Measurements from ENCODE around the gene ARHGAP23.
A peak's percentile ranks its signal among the peaks of the same experiment; 100 is the strongest.
"Not testable (repeated sequence)": the region's sequence is repeated elsewhere in the genome, so short reads cannot be mapped to it uniquely, and the experiment has no call there.

The ARHGAP23 gene

GRCh38 chr17:38530856-38531255 lies 102.6 kb downstream of the ARHGAP23 start:
- not testable (repeated sequence) for DNase-seq (ENCODE audit: low read depth)

- DNase-seq (ENCODE audit: low read depth), result not testable (repeated sequence)
These were observed 103.5 kb downstream of the ARHGAP23 start for GRCh38 chr17:38531761-38532160.

- no peak for DNase-seq (ENCODE audit: low read depth)
These were observed 104.2 kb downstream of the ARHGAP23 start for GRCh38 chr17:38532451-38532850.

- DNase-seq (ENCODE audit: low read depth), result no peak
These were observed 105.0 kb downstream of the ARHGAP23 start for GRCh38 chr17:38533241-38533640.

GRCh38 chr17:38533866-38534497 lies 105.7 kb downstream of the ARHGAP23 start:
- DNase-seq (ENCODE audit: low read depth), result no peak

- DNase-seq (ENCODE audit: low read depth), result no peak
These were observed 106.2 kb downstream of the ARHGAP23 start for GRCh38 chr17:38534498-38534885.

- no peak for DNase-seq (ENCODE audit: low read depth)
These were observed 107.6 kb downstream of the ARHGAP23 start for GRCh38 chr17:38535886-38536285.

- DNase-seq (ENCODE audit: low read depth), result no peak
These were observed 108.4 kb downstream of the ARHGAP23 start for GRCh38 chr17:38536661-38537060.

DNA sequence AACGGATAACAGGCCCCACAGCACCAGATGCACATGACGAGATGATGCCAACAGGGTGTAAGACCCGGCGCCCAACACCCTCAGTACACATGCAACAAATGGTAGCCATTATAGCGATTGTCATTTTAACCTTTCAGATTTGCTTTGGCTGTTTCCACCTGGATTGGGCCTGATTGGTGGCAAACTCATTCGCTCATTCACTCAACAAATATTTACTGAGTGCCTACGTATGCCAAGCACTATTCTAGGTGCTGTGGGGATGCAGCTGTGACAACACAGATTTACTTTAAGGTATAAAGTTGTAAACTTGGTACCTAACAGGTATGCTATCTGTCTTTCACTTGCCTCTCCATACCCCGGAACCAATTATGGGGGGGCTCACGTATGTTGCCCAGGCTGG lies 110.6 kb downstream of the ARHGAP23 start:
- no peak for DNase-seq (ENCODE audit: low read depth)

DNA sequence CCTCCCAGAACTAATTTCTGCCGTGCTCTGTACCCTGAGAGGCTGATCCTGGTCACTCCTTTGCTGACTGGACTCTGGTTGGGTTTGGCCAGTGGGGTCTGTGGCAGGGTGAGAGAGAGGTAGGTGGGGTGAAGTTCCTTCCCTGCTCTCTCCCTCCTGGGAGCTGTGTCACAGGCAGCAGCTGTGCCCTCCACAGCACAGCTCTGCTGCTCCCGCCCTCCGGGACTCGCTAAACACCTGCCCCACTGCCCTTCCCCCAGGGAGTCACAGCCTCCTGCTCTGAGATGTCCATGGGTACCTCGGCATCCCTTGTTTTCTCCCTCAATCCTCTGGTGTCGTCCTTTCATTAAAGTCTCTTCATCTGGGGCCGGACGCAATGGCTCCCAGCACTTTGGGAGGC lies 111.1 kb downstream of the ARHGAP23 start:
- no peak for DNase-seq (ENCODE audit: low read depth)

DNA sequence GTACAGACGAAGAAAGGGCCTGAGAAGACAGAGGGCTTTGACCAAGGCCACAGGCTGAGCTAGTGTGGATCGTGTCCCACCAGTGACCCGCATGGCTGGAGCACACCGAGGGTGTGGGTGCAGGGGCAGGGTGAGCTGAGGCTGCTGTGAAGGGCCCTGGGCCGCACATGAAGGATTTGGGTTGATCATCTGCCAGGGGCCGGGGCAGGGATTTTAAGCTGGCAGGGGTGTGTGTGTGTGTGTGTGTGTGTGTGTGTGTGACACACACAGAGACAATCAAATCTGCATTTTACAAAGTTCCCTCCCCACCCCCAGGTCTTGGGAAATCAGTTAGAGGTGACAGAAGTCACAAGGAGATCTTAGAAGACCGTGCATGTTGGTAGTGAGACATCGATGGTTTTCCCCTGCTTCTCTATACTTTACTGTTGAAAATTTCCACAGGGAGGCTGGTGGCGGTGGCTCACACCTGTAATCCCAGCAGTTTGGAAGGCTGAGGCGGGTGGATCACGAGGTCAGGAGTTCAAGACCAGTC lies 112.3 kb downstream of the ARHGAP23 start:
- DNase-seq (ENCODE audit: low read depth), result no peak

- DNase-seq (ENCODE audit: low read depth), result no peak
These were observed 113.0 kb downstream of the ARHGAP23 start for GRCh38 chr17:38541281-38541680.

GRCh38 chr17:38542286-38542685 lies 114.0 kb downstream of the ARHGAP23 start:
- no peak for DNase-seq (ENCODE audit: low read depth)

DNA sequence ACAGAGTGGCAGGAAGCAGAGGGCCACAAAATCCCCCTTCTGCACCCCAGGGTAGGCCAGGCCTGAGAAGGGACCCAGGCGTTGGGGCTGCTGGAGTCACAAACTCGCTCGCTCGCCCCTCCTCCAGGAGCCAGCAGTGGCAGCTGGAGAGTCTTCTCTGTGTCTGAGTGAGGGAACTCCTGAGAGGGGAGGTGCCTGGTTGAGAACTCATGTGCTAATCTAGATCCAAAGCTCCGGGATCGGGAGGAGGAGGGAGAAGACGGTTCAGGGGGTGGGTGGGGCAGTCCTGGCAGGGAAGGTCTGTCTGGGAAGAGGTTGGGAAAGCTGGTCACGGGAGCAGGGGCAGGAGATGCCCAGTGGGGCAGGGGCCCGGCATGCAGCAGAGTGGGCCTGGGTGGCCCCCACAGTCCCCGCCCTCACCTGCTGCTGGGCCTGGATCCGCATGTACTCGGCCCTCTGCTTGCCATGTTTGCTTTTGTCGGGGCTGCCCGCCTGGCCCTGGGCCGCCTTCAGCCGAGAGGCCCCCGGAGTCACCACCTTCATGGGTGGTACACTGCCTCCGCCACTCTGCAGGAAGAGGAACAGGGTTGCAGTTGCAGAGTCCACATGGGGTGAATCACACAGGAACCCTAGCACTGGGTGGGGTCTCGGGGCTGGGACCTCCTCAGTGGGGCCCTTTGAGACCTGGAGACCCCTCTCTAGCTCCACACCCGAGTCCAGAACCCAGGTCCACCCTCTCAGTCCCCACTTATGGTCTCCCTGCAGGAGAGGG lies 115.3 kb downstream of the ARHGAP23 start:
- DNase-seq (ENCODE audit: low read depth), result no peak

- DNase-seq (ENCODE audit: low read depth), result no peak
These were observed 116.0 kb downstream of the ARHGAP23 start for GRCh38 chr17:38544175-38544838.

DNA sequence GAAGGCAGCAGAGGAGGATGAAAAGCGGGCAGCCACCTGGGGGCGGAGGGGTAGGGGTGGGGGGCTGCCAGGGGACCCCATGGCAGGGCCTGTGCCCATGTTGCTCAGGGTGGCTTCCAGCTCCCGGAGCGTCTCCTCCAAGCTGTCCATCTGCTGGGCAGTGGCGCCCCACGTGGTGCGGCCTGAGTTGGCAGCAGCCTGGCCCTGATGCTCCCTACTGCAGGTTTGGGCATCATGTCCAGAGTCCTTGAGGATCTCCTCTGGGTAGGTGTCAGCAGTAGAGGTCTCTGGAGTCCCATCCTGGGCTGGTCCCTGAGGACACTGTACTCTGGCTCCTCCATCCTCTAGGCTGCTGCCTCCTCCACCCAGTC lies 116.6 kb downstream of the ARHGAP23 start:
- DNase-seq (ENCODE audit: low read depth), result no peak

DNA sequence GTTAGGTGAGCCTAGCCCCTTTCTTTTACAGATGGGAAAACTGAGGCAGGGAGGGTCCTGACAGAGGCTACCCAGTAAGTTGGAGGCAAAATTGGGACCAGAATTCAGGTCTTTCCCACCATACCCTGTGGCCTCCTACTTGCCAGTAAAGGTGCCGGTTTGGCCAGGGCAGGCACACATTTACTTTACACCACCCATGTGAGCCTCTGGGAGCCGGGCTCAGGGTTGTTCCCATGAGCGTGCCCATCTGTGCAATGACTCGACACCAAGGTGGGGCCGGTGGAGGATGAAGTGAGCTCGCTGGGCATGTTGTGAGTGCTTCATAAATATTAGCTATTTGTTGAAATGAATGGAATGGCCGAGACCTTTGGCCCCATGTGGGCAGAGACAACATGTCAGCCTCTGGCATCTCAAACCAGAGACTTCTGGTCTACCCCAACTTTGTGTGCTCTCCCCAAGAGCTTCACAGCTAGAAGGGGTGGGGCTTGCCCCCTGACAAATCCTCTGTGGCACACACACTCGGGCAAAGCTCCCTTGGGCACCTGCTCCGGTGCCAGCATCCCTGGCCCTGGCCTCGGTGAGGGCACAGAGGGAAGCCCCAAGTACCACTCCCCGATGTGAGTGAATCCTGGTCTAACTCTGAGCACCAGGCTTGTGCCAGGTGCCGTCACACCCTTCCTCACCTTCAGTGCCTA lies 117.4 kb downstream of the ARHGAP23 start:
- DNase-seq (ENCODE audit: low read depth), result no peak

DNA sequence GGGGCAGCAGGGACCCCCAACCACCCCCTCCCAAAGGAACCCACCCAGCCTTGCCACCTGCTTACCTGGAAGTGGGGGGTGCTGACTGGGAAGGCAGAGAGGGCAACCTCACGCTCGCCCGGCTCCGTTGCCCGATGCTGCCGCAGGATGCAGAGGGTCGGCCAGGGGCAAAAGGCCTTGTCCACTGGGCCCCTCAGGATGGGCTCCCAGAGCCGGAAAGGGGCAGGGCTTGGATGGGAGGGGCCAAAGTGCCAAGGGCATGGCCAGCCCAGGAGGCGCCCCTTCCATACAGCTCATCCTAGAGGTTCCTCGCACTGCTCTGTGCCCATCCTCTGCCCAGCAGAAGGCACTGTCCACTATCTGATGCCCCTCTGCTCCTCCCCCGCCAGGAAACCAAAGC lies 118.1 kb downstream of the ARHGAP23 start:
- no peak for DNase-seq (ENCODE audit: low read depth)

DNA sequence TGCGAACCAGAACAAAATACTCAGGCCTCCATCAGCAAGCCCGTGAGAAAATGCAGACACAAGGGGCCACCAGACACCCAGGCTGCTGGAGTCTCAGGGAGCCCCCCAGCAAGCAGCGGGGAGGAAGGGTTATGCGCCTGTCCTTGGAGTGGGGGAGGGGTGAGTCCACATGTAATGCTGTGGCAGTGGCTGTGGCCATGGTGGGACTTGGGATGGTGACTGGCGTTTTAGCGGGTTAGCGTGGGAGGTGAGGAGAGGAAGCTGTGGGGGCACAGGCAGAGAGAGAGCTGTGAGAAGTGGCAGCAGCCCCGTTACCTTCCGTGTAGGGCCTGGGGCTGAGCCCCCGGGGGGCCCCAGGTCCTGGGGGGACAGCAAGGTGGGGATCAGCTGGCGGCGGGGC lies 119.2 kb downstream of the ARHGAP23 start:
- no peak for DNase-seq (ENCODE audit: low read depth)

- DNase-seq (ENCODE audit: low read depth), result no peak
These were observed 121.0 kb downstream of the ARHGAP23 start for GRCh38 chr17:38549285-38549684.

GRCh38 chr17:38550661-38551060 lies 122.4 kb downstream of the ARHGAP23 start:
- DNase-seq (ENCODE audit: low read depth), result peak; percentile 62

DNA sequence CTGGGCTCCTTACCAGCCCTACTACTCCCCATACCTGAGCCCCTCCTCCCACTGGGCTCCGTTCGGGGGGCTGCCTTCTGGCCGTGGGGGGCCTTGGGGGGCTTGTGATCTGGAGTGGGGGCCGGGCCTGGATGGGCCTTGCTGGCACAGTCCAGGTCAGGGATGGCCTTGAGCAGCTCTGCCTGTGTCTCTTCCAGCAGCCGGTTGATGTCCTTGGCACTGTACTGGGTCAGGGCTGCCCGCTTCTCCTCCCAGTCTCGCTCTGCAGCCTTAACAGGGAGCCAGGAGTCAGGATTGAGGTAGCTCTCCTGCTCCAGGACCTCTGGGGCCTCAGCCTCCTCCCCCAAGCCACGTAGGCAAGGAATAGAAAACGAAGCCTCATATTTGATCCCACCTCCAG lies 122.9 kb downstream of the ARHGAP23 start:
- no peak for DNase-seq (ENCODE audit: low read depth)
